IMR-90 (cell line): Measurements from ENCODE around the gene ZNF300. TPM values are rescaled to one million over a fixed set of nuclear protein-coding genes. Genes with fewer than 3 reads are reported as not detected.

ENCODE experiments used
- ATAC-seq: fragments of 200-7000 bp; cut with Tn5 transposase; 2 replicates; pipeline ENCODE4 v1.9.1; 2020; ENCODE audit warnings: low read depth, mild to moderate bottlenecking, moderate library complexity
- BruUV-seq: library from RNA; stranded (reverse); fragments of 400-500 nt; replicated peaks from 2 replicates; lab custom pipeline; 2021; lab: Mats Ljungman, UMichigan
- CTCF ChIA-PET: fragments of 300-600 bp; formaldehyde crosslinking; extraction: SDS; loops from one replicate; lab custom pipeline; 2021; ENCODE audit warnings: antibody characterized with exemption; lab: Yijun Ruan, JAX
- POLR2A ChIA-PET: fragments of 300-600 bp; sonication (Branson Sonifier 250); formaldehyde crosslinking; loops from one replicate; lab custom pipeline; 2022; ENCODE audit warnings: antibody characterized with exemption; ENCODE audit not compliant: unreplicated experiment; lab: Charles Lee
- DNase-seq: peaks from one replicate; pipeline ENCODE4 v3.0.0; 2013
- H2AFZ ChIP-seq: replicated peaks from 2 replicates; pipeline ENCODE3; 2013; ENCODE audit warnings: low read length, mild to moderate bottlenecking; ENCODE audit not compliant: poor library complexity
- H2AK5ac ChIP-seq: 2 replicates; pipeline ENCODE4 v1.6.1; 2013; ENCODE audit warnings: low read depth, low read length, inconsistent platforms
- H2AK9ac ChIP-seq: replicated peaks from 2 replicates; pipeline ENCODE3; 2013; ENCODE audit warnings: mild to moderate bottlenecking, low read depth, low read length, moderate library complexity; ENCODE audit not compliant: poor library complexity
- H2BK120ac ChIP-seq: 2 replicates; pipeline ENCODE4 v1.6.1; 2013; ENCODE audit warnings: low read depth, low read length, inconsistent platforms
- H2BK15ac ChIP-seq: 3 replicates; pipeline ENCODE4 v1.6.1; 2013; ENCODE audit warnings: low read depth, low read length, inconsistent platforms
- H2BK20ac ChIP-seq: 2 replicates; pipeline ENCODE4 v1.6.1; 2013; ENCODE audit warnings: low read depth, mild to moderate bottlenecking, inconsistent platforms, low read length, moderate library complexity
- H2BK5ac ChIP-seq: 2 replicates; pipeline ENCODE4 v1.6.1; 2013; ENCODE audit warnings: mild to moderate bottlenecking, low read depth, low read length, inconsistent platforms; ENCODE audit not compliant: poor library complexity, severe bottlenecking
- H3K14ac ChIP-seq: replicated peaks from 2 replicates; pipeline ENCODE4 v1.6.1; 2013; ENCODE audit warnings: low read depth, low read length, inconsistent platforms
- H3K18ac ChIP-seq: 2 replicates; pipeline ENCODE4 v1.6.1; 2013; ENCODE audit warnings: low read depth, low read length, control low read depth
- H3K23ac ChIP-seq: 2 replicates; pipeline ENCODE4 v1.6.1; 2013; ENCODE audit warnings: low read depth, low read length, inconsistent platforms
- H3K27ac ChIP-seq: 2 replicates; pipeline ENCODE4 v1.5.1; 2013; ENCODE audit warnings: mild to moderate bottlenecking, control low read depth, low read length; ENCODE audit not compliant: insufficient read depth
- H3K27me3 ChIP-seq: 2 replicates; pipeline ENCODE4 v1.6.1; 2013; ENCODE audit warnings: low read length; ENCODE audit not compliant: control insufficient read depth, insufficient read depth
- H3K36me3 ChIP-seq: 2 replicates; pipeline ENCODE4 v1.6.1; 2013; ENCODE audit warnings: low read length, mixed read lengths; ENCODE audit not compliant: control insufficient read depth, insufficient read depth
- H3K4ac ChIP-seq: 2 replicates; pipeline ENCODE4 v1.6.1; 2013; ENCODE audit warnings: low read depth, low read length, inconsistent platforms
- H3K4me1 ChIP-seq: 2 replicates; pipeline ENCODE4 v1.6.1; 2013; ENCODE audit warnings: low read length, mixed read lengths; ENCODE audit not compliant: control insufficient read depth, insufficient read depth
- H3K4me2 ChIP-seq: 2 replicates; pipeline ENCODE4 v1.6.1; 2013; ENCODE audit warnings: low read depth, mild to moderate bottlenecking, control low read depth, low read length, moderate library complexity
- H3K4me3 ChIP-seq: 2 replicates; pipeline ENCODE4 v1.5.1; 2013; ENCODE audit warnings: low read depth, mild to moderate bottlenecking, control low read depth, low read length, moderate library complexity; ENCODE audit not compliant: insufficient read depth
- H3K56ac ChIP-seq: 2 replicates; pipeline ENCODE4 v1.6.1; 2013; ENCODE audit warnings: low read length, inconsistent platforms; ENCODE audit not compliant: insufficient read depth; ENCODE audit errors: extremely low read depth
- H3K79me1 ChIP-seq, 2 experiments: 2 replicates each; pipeline ENCODE4 v1.6.1; 2013; ENCODE audit warnings: low read length in 2 of 2, inconsistent platforms in 1 of 2, low read depth in 1 of 2
- H3K9ac ChIP-seq: 2 replicates; pipeline ENCODE4 v1.6.1; 2013; ENCODE audit warnings: low read depth, low read length, control low read depth
- H3K9me1 ChIP-seq: 2 replicates; pipeline ENCODE4 v1.6.1; 2013; ENCODE audit warnings: low read length, inconsistent platforms; ENCODE audit not compliant: insufficient read depth
- H3K9me3 ChIP-seq: 2 replicates; pipeline ENCODE4 v1.6.1; 2013; ENCODE audit warnings: low read length; ENCODE audit not compliant: control insufficient read depth, insufficient read depth
- H4K20me1 ChIP-seq: 2 replicates; pipeline ENCODE4 v1.6.1; 2013; ENCODE audit warnings: low read length, inconsistent platforms; ENCODE audit not compliant: insufficient read depth
- H4K5ac ChIP-seq: 2 replicates; pipeline ENCODE4 v1.6.1; 2013; ENCODE audit warnings: mild to moderate bottlenecking, low read depth, low read length, control low read depth
- H4K8ac ChIP-seq, 2 experiments: 2 replicates each; pipeline ENCODE4 v1.6.1; 2013; ENCODE audit warnings: low read depth in 2 of 2, low read length in 2 of 2, control low read depth in 1 of 2, inconsistent platforms in 1 of 2
- H4K91ac ChIP-seq: 2 replicates; pipeline ENCODE4 v1.6.1; 2013; ENCODE audit warnings: low read depth, low read length, inconsistent platforms; ENCODE audit not compliant: insufficient read depth
- CTCF ChIP-seq: conservative IDR thresholded peaks from 2 replicates; pipeline ENCODE4 v1.5.1; 2012; ENCODE audit warnings: mild to moderate bottlenecking, low read depth, low read length, improper control_type of control experiment
- MAZ ChIP-seq: IDR thresholded peaks from 2 replicates; pipeline ENCODE4 v1.6.1; 2012; ENCODE audit warnings: low read depth, mild to moderate bottlenecking, low read length, improper control_type of control experiment, moderate library complexity, borderline replicate concordance
- MXI1 ChIP-seq: IDR thresholded peaks from 2 replicates; pipeline ENCODE4 v1.6.1; 2012; ENCODE audit warnings: low read depth, mild to moderate bottlenecking, low read length, moderate library complexity, borderline replicate concordance
- NFE2L2 ChIP-seq: fragments of 150-350 bp; IDR thresholded peaks from 2 replicates; pipeline ENCODE4 v1.6.1; 2016; ENCODE audit warnings: low read depth, mild to moderate bottlenecking, low read length
- WGBS, 2 experiments: methylation state at CpG; one replicate each; pipeline versions ENCODE4 v1.1.5 to v1.1.7; 2013; ENCODE audit warnings: missing lambda C conversion rate in 2 of 2; ENCODE audit not compliant: insufficient read length in 1 of 2; ENCODE audit errors: extremely low coverage in 2 of 2; 5-methylcytosine and 5-hydroxymethylcytosine counted together
- dilution Hi-C: fragments of 300-500 bp; cut with HindIII; formaldehyde crosslinking; loops from one replicate; pipeline ENCODE4 v1.14.3; 2018; ENCODE audit warnings: low sequenced_read_pairs; ENCODE audit not compliant: unreplicated experiment
- in situ Hi-C: fragments of 300-500 bp; cut with MboI; formaldehyde crosslinking; loops from 3 replicates; pipeline ENCODE4 v1.14.3; 2019; ENCODE audit warnings: low sequenced_read_pairs, inconsistent platforms, mixed read lengths
- intact Hi-C: fragments of 100-400 bp; cut with micrococcal nuclease; formaldehyde crosslinking; loops from 2 replicates; pipeline ENCODE4 v1.10.0; 2022
- polyA plus RNA-seq, 3 experiments: library from polyadenylated mRNA; depleted of rRNA; stranded (reverse); fragments of >200 nt; gene quantifications; 2 replicates each; pipeline ENCODE4 v1.2.3, GENCODE V29; 2012; ENCODE audit warnings: low replicate concordance in 1 of 3
- total RNA-seq: library from RNA; depleted of rRNA; stranded (reverse); fragments of >200 nt; gene quantifications from 2 replicates; pipeline ENCODE4 v1.2.3, GENCODE V29; 2012

ZNF300 gene
- total and polyA plus RNA-seq, 2 of the 4 experiments (the other 2 are of a cell fraction) = 5.2 to 6.1 TPM

GRCh38 chr5:150948539-150948938 is 43.8 kb upstream of the ZNF300 start:
- Histone ChIP-seq H4K20me1 (no peaks in the 10 kb centered on the region), H3K79me1 (no peaks in the 10 kb centered on the region), H3K4me1 (no peaks in the 10 kb centered on the region), H3K4me2 (no peak overlapping the region), H3K9me1 (no peaks in the 10 kb centered on the region), H4K5ac (no peak overlapping the region), H3K27ac (no peak overlapping the region), H3K4me3 (no peak overlapping the region), H2BK20ac (no peak overlapping the region), H2AK9ac (no peak overlapping the region), H3K27me3 (no peaks in the 10 kb centered on the region), H2BK5ac (no peak overlapping the region), H3K23ac (no peak overlapping the region), H4K91ac (no peak overlapping the region), H2AFZ (no peak overlapping the region), H4K8ac (no peak overlapping the region), H3K14ac (no peak overlapping the region), H2BK120ac (no peak overlapping the region), H3K18ac (no peak overlapping the region), H3K9me3 (peaks cover 34% of the 10 kb centered on the region), H3K9ac (no peak overlapping the region), H2BK15ac (no peak overlapping the region), H3K36me3 (no peaks in the 10 kb centered on the region), H3K56ac (no peak overlapping the region), H2AK5ac (no peak overlapping the region), H3K4ac (no peak overlapping the region)
- intact Hi-C loops = no loop called here
- dilution Hi-C loops = no loop called here
- POLR2A ChIA-PET = no interaction called here
- in situ Hi-C loops = no loop called here
- ATAC-seq (no peak), DNase-seq (no peak)
- WGBS, 2 experiments = no CpG with 5 or more reads among the region's 2 CpGs
- no peak for TF ChIP-seq MXI1
- no peak for TF ChIP-seq CTCF
- TF ChIP-seq MAZ = no peak
- no peak for TF ChIP-seq NFE2L2
- BruUV-seq = no TSS peak
- CTCF ChIA-PET = no interaction called here
